Stimulated activated CD4-positive, alpha-beta T cell treated with anti-CD3 and anti-CD28 coated beads, Interleukin-2, amount 100 ng/mL, for 48 hours (primary cell): ENCODE data around the gene PTPRN.
"Not testable (repeated sequence)": the region's sequence is repeated elsewhere in the genome, so short reads cannot be mapped to it uniquely, and the experiment has no call there.

Source experiments
- DNase-seq, 2 donors: peaks; one replicate each; pipeline ENCODE4 v3.0.0-alpha.2; 2020

PTPRN gene

GRCh38 chr2:219266886-219267285, 42.3 kb downstream of the PTPRN start:
- DNase-seq: no peak

DNA sequence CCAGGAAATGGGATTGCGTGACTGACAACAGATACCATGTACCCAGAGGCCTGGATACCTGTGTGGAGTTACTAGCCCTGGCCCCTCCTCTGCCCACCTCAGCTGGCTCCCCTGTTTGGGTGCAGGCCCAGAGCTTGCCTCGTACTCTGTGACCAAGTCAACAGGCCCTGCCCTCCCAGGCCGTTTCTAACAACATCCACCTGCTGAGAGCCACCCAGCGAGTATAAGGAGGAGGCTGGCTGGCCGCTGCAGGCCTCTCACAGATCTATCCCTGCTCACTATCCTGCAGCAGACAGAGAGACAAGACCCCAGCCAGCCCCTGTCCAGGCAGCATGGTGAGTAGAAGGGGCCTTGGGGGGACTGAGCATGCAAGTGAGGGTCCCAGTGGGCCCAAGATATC, 43.0 kb downstream of the PTPRN start:
- no peak for DNase-seq

- DNase-seq: no peak
Measured at GRCh38 chr2:219261024-219261855, 48.0 kb downstream of the PTPRN start.

DNA sequence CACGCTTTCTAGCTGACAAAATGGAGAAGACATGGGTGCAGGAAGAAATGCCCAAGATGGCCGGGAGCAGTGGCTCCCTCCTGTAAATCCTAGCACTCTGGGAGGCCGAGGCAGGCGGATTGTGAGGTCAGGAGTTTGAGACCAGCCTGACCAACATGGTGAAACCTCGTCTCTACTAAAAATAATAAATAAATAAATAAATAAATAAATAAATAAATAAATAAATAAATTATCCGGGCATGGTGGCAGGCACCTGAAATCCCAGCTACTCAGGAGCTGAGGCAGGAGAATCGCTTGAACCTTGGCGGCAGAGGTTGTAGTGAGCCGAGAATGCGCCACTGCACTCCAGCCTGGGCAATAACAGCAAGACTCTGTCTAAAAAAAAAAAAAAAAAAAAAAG, 50.3 kb downstream of the PTPRN start:
- DNase-seq: not testable (repeated sequence)

- DNase-seq: peak in 1 of 2 donors; percentile 32
Measured at GRCh38 chr2:219254590-219255201, 54.5 kb downstream of the PTPRN start.

GRCh38 chr2:219253753-219254589, 55.2 kb downstream of the PTPRN start, which contains the start of gene TUBA4A:
Gene TUBA4A, minus strand, starts transcription at chr2:219253918. Its CDS starts 60 bp downstream, at chr2:219253858.
- DNase-seq: peak; percentile 81 to 88

DNA sequence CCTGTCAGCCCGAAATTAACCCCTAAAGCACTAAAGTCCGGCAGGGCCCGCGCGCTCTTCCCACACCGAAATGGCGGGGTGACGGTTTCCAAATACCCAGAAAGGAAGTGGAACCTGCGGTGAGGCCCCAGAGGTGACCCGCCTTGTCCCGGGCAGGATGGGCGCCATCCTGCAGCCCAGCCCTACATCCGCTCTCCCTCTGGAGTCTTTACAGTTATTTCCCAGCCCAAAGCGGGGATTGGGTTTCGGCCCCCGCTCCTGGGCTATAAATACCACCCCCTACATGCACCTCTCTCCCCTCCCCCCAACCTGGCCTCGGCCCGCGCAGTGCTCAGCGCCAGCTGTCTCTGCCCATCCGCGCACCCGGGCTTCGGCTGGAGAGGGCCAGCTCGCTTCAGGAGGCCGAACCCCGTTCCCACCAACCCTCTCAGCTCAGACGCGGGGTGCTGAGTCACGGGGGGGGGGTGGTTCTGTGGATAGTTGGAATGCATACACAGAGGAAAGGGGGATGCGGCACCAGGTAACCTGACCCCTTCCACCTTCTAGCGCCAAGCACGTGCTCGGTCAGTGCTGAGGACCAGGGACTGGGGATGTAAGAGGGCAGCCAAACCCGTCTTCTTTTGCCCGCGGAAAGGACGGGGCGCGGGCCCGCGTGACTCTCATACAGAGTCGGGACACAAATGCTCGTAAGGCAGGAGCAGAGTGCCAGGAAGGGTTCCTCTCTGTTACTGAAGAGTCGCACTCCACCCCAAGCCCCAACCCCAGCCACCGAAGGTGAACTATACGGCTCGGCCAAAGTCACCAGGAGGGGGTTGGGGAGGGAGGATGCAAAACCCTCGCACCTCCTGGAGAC, 56.1 kb downstream of the PTPRN start, which contains the start of gene TUBA4B:
Gene TUBA4B (plus strand): TSS at position 344 of the 853 bp plus-strand sequence. CDS start 165 bp downstream, at position 509.
- peak; percentile 39 to 52 for DNase-seq

GRCh38 chr2:219252570-219252899, 56.7 kb downstream of the PTPRN start:
- DNase-seq: no peak

DNA sequence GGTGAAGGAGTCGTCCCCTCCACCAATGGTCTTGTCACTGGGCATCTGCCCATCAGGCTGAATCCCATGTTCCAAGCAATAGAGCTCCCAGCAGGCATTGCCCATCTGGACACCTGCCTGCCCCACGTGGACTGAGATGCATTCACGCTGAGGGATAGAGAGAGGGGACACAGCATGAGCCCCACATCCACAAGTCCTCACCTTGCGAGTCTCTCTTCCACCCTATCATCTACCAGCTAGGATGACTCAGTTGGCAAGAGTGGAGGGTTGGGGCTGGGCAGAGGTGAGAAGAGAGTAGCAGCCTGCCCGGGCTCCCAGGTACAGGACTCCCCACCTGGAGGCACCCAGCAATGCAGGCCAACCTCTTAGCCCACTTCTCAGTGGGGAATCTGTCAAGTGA, 57.1 kb downstream of the PTPRN start:
- no peak for DNase-seq

DNA sequence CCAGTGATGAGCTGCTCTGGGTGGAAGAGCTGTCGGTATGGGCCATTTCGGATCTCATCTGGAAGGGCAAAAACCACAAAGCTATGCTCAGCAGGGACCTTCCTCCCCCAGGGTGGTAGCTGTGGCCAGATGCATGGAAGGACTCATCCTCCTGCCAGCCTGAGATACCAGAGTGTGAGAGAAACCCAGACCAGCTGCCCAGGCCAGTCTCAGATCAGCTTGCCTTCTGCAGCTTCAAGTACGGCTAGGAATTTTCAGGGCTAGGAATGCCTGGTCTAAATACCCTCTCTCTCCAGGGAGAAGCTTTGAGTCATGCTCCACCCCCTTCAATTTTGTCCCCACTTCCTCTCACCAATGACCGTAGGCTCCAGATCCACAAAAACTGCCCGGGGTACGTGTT, 57.5 kb downstream of the PTPRN start:
- DNase-seq: no peak

DNA sequence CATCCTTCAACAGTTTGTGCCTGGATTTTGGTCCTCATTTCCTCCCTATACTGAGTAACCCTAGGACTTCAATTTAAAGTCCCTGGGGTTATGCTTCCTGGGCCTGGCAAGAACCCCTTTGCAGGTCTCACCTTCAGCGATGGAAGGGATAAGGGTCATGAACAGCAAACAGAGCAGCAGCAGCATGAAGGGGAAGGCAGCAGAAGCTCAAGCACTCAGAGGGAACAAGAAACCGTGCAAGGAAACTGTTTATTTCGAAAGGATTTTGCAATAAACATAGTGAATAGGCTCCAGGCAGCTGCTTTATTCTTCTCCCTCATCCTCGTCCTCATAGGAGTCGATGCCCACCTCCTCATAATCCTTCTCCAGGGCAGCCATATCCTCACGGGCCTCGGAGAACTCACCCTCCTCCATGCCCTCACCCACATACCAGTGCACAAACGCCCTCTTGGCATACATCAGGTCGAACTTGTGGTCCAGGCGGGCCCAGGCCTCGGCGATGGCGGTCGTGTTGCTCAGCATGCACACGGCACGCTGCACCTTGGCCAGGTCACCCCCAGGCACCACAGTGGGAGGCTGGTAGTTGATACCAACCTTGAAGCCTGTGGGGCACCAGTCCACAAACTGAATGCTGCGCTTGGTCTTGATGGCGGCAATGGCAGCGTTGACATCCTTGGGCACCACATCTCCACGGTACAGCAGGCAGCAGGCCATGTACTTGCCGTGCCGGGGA, 59.0 kb downstream of the PTPRN start:
- DNase-seq: no peak

GRCh38 chr2:219249203-219249980, 59.8 kb downstream of the PTPRN start:
- DNase-seq: no peak

GRCh38 chr2:219248845-219249202, 60.4 kb downstream of the PTPRN start:
- DNase-seq: no peak

GRCh38 chr2:219247678-219248642, 61.2 kb downstream of the PTPRN start:
- DNase-seq: peak; percentile 31 to 39

DNA sequence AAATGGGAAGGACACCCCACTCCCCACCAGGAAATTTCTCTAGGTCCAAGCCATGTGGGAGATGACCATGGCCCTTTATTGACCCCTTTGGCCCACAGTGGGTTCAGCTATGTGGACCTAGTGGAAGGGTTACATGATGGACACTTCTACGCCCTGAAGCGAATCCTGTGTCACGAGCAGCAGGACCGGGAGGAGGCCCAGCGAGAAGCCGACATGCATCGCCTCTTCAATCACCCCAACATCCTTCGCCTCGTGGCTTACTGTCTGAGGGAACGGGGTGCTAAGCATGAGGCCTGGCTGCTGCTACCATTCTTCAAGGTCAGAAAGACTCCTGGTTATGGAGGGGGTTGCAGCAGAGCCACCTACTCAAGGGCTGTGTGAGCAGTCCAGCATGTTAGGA, 62.6 kb downstream of the PTPRN start:
- no peak for DNase-seq

- no peak for DNase-seq
Measured at GRCh38 chr2:219245899-219246230, 63.3 kb downstream of the PTPRN start.

DNA sequence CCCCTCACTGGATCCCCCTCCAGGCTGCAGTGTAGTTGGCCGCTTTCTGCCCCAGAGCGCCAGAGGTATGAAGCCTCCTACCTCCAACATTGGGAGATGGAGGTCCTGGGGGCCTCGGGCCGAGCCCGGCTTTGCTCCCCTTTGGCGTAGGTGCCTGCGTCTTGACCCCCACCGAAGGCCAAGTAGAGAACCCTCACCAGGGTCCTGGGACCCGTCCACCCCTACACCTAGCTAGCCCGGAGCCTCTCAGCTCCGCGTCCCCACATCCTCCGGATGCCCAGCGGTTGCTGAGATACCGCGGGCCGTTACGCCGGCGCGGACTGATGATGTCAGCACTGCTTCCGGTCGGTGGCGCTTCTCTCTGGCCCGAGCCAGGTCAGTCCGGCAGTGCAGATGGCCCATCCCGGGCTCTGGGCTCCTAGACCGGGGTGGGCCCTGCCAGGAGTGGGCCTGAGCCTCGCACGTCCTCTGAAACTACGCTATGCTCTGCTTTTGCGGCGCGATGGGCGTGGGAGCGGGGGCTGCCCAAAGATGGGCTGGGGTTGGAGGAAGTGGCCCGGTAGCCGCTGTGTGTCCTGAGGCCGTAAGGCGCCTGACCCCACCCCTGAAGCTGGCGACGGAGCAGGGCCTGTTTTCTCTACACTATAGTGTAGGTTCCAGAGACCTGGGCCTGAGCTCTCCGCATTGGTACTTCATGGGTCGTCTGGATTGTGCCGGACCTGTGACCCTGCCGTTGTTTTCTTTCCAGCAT, 63.9 kb downstream of the PTPRN start, which contains the start of the genes GLB1L and STK16:
Gene GLB1L (minus strand): TSS at position 297 of the 751 bp plus-strand sequence. CDS start 1,871 bp downstream, outside the sequence.
Gene STK16 (plus strand): TSS at position 332 of the 751 bp plus-strand sequence. CDS start 521 bp downstream, outside the sequence.
- peak; percentile 87 to 89 for DNase-seq

DNA sequence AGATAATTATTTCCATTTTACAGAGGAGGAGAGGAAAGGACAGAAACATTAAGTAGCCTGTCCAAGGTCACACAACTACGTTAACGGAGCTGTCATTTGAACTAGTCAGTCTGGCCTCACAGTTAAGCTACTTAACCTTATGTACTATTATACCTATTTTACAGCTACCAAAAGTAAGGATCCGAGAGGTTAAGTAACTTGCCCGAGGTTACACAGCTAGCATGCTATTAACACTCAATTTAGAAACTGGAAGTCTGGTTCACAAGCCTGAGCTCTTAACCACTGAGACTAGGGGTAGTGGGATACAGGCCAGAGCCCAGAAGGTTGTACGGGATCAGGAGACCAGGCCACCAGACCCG, 64.4 kb downstream of the PTPRN start:
- DNase-seq: no peak

DNA sequence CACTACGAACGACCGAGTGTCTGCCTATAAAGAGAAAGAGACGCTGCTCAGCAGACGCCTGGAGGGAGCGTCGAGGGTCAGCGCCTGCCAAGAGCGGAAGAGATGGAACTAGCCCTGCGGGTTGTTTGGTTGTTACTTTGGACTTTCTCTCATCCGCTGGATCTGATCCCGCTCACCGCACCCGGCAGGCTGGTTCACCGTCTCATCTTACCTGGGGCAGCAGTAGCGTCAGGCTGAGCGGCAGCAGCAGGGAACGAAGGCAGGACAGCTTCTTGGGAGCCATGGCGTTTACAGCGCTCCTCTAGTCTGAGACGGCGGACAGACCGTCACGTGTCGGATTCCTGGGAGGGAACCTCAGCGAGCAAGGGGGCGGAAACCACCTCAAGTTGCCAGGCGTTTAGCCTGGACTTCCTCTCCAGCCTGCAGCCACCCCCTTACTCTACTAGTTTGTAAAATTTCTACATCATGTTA, 65.9 kb downstream of the PTPRN start:
- no peak for DNase-seq
